D721Med (cell line): ENCODE measurements around the gene CHAD.

ENCODE experiments used
- DNase-seq: peaks from one replicate; pipeline ENCODE4 v3.0.0; 2011; ENCODE audit warnings: low spot score; ENCODE audit not compliant: insufficient read length
- FAIRE-seq: peaks from 2 replicates; lab custom pipeline; 2011; peaks lifted over from hg19 to GRCh38; lab: Jason Lieb, UNC
- CTCF ChIP-seq: IDR thresholded peaks from 2 replicates; pipeline ENCODE4 v1.5.1; 2012; ENCODE audit warnings: mild to moderate bottlenecking, control low read depth; ENCODE audit not compliant: insufficient read depth; ENCODE audit errors: missing control alignments

The CHAD gene

GRCh38 chr17:50511058-50511457, 42.4 kb upstream of the CHAD start:
- no peak for DNase-seq
- no peak for FAIRE-seq
- no peak for TF ChIP-seq CTCF

- TF ChIP-seq CTCF = no peak
- DNase-seq = no peak
- no peak for FAIRE-seq
These were observed 40.1 kb upstream of the CHAD start for GRCh38 chr17:50508573-50509460.

GRCh38 chr17:50507871-50508572, 39.3 kb upstream of the CHAD start, which contains the start of gene MYCBPAP:
MYCBPAP (plus strand) TSS chr17:50508439; CDS start chr17:50508675, 236 bp downstream.
- no peak for TF ChIP-seq CTCF
- FAIRE-seq (no peak), DNase-seq (no peak)

- DNase-seq (no peak), FAIRE-seq (no peak)
- no peak for TF ChIP-seq CTCF
These were observed 37.6 kb upstream of the CHAD start for GRCh38 chr17:50506298-50506697.

GRCh38 chr17:50505591-50506130, 37.0 kb upstream of the CHAD start:
- no peak for TF ChIP-seq CTCF
- DNase-seq (no peak), FAIRE-seq (no peak)

GRCh38 chr17:50502301-50502990, 33.8 kb upstream of the CHAD start:
- FAIRE-seq (no peak), DNase-seq (peak; percentile 52)
- TF ChIP-seq CTCF = no peak
